Stimulated activated CD4-positive, alpha-beta T cell treated with anti-CD3 and anti-CD28 coated beads, Interleukin-15, amount 100 ng/mL, for 1 hour (primary cell): ENCODE results near the gene MAGI1.

ENCODE experiments used
- DNase-seq, 2 donors: peaks; one replicate each; pipeline ENCODE4 v3.0.0-alpha.2; 2020; ENCODE audit warnings: low read depth in 1 of 2, low spot score in 1 of 2

Gene MAGI1

DNA sequence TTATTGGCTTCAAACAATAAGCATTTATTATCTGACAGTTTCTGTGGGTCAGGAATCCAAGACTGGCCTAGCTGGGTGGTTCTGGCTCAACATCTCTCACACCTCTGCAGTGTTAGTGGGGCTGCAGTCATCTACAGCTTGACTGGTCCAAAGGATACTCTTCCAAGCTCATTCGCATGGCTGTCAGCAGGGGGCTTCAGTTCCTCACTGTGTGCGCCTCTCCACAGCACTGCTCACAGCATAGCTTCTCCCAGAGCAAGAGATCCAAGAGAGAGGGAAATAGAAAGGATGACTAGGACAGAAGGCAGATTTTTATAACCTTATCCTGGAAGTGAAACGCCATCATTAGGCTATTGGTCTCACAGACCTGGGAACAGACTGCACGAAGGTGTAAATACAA lies 64.2 kb downstream of the MAGI1 start:
- DNase-seq = no peak

DNA sequence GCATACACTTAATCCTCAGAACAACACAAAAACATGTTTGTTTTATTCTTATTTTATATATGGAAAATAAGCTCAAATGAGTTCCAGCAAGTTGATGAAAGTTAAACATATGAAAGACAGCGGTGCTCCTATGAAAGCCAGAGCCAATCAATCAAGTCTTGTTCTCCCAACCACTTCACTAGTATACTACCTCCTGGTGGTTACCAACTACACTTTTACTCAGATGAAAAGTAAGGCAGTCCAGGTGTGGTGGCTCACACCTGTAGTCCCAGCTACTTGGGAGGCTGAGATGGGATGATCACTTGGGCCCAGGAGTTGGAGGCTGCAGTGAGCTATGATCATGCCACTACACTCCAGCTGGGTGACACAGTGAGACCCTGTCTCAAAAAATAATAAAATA lies 66.0 kb downstream of the MAGI1 start:
- DNase-seq = no peak

DNA sequence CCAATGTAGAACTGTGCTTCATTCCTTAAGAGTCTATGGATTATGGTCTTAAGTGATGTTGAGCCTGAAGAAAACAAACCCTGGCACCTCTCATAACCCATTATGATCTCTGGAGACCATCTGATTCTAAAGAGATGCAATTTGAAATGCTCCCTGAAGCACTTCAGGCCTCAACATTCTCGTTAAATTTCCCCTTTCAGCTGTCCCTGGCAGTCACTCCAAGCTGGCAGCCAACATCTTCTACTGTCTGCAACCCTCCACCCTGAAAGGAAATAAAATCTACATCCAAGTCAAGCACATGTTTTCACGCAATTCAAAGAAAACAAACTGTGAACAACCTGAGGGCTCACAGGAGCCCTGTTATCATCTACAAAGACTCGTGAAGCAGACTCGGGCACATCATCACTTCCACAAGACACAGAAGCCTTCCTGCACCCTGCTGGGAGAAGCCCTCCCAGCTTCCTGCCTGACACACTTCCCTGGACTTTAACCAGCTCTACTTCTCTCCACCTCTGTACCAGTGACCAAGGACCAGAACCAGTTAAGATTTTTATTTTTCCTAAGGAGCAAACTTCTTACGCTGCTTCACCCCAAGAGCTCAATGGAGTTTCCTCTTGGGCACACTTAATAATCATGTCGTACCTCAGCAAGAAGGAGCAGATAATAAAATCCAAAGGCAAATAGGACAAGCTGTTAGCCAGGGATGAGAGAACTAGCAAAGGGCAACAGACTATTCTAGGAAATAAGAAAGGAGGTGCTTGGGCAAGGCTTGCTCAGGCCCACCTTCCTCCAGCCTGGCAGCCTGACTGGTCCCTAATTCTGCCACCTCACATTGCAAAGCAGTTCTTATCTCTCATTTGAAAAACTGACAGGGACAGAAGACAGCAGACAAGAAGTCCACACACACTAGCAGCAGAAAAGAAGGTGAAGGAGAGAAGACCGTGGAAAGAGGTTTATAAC lies 67.1 kb downstream of the MAGI1 start:
- DNase-seq = no peak

DNA sequence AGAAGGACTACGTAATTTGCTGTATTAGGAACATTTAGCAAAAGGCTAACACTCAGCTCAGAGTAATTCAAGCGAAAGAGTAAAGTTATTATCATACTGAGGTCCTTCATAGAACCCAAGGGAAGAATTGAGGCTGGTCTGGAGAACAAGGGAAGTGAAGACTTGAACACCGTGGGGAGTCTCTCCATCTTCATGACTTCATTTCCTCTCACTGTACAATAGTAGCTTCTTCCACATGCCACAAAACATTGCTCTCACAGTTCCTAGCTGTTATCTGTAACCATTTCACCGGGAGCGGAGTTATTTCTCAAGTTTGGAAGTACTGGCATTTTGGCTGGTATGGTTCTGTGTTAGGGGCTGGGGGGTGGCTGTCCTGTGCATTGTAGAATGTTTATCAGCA lies 69.7 kb downstream of the MAGI1 start:
- no peak for DNase-seq

DNA sequence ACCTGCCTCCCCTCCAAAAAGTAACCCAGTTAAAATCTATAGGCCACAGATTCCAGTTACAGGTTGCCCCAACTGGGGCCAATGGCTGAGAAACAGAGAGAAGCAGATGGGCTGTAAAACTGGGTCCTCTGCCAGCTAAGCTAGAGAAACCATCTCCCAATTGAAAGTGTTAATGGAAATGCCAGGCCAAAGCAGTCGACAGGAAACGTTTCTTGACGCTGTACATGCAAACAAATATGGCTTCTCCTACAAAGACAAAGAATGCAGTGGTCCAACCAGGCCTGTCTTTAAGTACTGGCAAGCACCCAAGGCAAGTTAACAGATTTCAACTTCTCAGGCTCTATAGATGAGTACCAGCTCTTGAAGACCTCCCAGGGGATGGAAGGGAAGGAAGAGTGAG lies 71.3 kb downstream of the MAGI1 start:
- DNase-seq = no peak

DNA sequence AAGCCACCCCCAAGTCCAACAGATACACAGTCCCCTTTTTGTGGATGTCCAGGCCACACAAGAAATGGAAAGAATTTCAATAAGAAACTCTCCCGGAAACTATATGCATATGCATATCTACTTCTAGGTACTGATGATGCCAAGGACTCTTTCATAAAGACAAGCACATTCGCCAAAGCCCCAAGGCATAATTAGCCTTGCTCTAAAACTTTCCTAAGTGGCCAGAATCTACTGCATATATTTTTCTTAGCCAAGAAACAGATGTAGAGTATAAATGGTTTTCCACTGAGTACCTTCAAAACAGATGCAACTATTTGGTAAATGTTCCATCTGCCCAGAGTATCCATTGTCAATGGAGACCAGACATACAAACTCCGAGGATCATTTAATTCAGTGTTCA lies 73.9 kb downstream of the MAGI1 start:
- DNase-seq = no peak

DNA sequence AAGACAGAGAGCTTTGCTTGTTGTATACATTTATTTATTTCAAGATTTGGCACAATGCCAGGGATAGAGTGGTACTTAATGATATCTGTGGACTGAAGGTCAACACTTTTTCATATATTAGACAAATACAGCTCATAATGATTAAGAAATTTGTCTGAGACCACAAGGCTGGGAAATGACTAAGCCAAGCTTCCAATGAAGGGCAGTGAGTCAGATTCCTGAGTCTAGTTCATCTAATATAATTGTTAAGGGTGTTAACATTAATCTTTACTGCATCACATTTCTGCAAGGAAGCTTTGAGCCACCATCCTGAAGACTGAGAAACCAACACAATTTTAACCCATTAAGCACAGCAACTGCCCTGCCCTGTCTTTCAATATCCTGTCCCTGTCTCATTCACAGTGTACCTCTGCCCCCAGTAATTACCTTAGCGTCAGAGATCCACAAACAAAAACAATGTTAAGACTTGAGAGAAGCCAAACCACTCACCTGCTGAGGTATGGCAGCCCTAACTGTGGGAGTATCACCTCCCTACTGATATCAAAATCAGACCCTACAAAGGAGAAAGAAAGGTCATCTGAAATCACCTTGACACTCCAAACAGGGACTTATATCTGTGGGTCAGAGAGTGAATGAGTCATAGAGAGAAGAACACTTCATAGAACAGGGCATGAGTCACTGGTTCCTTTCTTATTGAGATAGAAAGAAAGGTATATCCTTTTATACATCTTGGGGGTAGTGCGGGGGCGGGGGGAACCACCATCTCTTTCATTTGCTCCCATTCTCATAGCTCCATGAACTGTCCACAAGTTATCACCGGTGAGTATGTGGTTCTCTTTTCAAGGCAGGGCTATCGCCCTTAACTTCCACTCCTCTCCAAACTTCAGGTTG lies 74.7 kb downstream of the MAGI1 start:
- peak in 1 of 2 donors; percentile 2 for DNase-seq

DNA sequence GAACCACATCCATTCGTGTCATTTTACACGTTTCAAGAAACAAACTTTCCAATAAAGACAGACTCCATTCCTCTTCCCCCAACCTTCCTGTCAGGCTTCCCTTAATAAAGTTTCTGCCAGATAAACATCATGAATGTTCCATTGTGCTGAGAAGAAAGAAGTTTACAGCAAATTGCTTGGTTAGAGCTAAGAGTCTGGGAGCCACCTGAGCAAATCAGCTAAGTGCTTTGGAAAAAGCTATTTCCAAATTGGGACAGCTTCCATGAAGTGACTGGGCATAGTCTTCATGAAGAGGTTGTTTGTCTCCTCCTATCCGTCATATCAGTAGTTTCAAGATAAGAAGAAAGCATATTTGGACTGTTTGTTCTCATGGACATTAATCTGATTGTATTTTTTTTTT lies 77.0 kb downstream of the MAGI1 start:
- no peak for DNase-seq

DNA sequence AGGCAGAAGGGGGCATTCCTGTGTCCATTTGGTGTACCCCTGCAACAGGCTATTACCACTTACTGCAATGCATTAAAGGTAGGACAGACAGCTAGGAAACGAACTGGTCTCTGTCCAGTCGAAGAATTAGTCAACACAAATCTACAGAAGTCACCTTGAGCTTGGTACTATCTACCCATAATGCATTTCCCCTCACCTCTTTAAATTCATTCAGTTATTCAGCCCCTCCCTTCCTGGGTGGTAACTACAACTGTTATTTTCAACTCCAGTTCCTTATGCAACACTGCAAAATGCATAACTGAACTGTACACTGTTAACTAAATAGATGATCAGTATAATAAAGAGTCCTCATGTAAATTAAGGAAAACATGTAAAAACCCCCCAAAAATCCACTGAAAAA lies 77.6 kb downstream of the MAGI1 start:
- DNase-seq = no peak

DNA sequence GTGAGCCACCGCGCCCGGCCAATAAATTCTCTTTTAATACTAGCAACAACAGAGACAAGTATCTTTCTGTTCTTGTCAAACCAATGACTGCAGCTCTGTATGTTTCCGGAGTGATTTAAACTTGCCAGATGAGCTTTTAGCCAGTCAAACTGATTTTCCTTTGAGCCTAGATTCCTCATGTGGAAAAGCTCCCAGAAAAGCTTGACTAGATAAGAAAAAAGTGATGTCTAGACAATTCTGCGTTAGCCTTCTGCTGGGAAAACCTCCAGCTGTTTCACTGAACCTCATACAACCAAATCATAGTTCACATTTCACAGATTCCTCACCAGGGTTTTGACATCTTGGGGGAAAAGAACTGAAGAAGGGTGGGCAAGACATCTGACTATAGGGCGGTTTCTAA lies 78.6 kb downstream of the MAGI1 start:
- DNase-seq = no peak

DNA sequence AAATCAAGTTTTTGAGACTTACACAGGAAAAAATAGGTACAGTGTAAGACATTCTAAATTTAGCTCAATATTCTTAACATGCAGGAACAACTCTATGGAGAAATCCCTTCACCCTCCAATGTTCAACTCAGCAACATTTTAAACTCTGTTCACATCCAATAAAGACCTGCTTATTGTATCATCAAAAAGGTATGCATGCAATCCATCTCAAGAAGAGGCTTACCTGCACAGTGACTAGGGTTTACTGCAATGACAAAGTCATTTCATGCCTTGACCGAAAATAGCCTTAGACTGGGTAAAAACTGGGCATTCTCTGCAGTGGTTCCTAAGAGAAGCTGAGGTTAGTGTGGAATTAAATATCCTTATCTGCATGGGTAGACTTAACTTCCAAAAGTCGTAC lies 80.5 kb downstream of the MAGI1 start:
- no peak for DNase-seq

DNA sequence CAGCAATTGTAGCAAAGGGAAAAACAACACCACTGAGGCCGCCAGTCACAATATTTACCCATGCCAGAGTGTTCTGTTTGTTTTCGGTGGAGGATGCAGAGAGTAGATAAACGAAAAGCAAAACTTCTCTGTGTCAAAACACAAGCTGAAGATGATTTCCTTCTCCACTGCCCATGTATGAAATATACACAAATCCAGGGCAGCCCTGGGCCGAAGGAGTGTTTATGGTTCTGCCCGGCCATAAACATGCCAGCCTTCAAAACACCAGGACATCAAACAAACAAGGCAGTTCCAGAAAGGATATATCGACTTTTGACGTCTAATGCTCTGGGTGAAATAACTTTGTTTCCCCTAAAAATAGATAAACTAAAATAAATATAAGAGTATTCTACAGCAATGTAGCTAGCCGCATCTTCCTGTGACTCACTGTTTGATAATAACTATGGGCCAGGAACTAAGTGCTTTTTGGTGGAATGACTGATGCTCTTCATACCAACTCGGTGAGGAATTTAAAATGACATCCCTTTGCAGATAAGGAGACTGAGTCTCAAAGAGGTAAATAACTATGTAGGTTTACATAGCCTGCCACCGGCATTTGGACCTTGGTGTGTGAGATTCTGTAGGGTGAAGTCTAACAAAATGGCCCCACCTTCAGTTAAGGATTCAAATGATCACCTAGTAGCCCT lies 82.8 kb downstream of the MAGI1 start:
- no peak for DNase-seq

DNA sequence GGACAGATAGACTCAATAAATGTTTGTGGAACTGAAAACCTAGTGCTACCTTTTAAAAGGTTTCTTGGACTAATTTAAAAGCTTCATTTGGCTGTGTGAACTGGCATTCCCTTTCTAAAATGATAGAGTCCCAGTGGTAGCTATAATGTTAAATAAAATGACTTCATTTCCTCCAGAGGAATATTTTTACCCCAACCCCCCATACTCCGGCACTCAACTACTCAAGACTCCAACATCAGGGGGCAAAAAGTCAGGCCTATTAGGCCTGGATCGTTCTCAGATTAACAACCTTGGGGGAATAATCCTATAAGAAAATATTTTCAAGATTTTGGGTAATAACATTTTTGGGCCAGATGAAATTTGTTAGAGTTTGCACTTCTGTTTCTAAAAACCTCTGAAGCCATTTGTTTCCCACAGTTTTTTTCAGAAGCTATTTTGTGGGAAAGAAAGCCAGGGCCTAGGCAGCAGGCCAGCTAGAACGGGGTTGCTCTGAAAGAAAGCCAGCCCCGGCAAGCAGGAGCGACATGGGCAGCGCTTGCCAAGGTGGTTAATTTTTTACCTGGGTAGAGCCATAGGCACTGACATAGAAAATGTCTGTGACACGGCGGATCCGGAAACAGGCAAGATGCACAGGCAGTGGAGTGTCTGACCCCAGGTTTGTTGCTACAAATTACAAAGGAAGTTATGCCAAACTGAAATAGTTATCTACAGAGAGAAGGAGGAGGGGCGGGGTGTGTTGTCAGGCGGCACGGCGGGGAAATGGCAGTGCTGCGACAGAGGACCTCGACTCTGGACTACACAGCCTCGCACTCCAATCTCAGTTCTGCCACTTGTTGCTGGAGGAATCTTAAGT lies 84.6 kb downstream of the MAGI1 start:
- DNase-seq = no peak

DNA sequence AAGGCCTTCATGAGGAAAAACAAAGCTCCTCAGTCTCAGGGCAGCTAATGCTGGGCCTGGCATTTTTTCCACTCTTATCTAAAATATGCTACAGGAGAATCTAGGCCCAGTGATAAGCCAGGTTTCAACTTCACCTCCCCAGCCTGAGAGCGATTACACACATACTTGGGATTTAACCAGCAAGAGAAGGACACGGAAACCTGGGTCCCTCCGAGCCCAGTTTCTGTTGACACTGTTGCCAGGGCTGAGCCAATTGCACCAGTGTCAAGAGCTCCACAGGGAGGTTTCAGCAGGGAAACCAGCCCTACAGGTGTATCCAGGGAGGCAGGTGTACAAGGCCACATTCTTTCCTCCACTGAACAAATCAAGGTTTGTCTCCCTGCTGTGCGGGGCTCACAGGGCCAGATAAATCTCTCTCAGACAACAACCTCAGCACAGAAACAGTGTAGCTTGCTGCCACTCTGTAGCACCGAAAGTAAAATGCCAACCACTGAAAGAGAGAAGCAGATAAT lies 85.4 kb downstream of the MAGI1 start:
- no peak for DNase-seq

DNA sequence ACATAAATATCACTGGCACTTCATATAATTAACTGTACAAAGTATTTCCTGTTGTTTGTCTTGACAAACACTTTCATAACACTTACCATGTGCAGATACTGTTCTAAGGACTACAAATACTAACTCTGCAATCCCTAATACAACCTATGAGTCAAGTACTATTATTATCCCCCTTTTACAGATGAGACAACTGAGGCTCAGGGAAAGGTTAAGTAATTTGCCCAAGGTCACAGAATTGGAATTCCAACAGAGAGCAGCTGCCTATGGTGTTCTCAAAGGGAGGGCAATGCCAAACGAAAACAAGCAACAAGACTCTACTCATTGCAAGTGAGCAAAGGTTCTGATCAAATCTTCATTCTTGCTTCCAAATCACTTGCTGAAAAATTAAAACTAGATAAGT lies 85.9 kb downstream of the MAGI1 start:
- DNase-seq = no peak

DNA sequence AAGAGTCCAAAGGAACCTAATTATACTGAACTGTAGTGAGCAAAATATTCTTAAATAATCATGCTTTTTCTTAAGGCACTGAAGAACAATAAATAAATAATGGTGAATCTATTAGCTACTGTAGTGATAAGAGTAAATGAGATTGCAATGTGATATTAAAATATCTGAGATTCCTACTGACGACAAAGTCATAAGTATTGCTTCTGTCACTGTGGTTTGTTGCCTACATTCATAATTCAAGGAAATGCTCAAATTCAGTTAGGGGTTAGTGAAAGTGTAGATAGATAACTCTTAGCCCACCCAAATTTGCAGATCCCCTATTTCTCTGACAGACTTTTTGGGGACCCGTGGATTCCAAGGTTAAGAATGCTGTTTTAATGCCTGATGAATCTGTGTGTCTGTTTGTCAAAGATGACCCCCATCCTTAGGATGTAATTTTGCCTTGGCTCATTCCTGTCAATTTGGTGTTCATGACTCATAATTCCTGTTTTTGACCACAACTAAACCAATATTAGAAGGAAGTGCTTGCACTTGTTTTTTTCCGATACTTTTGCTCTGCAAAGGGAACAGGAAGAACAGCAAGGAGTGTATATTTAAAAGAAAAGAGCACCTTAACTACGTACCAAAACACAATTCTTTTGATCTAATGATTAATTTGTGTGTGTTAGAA lies 86.7 kb downstream of the MAGI1 start:
- DNase-seq = no peak

DNA sequence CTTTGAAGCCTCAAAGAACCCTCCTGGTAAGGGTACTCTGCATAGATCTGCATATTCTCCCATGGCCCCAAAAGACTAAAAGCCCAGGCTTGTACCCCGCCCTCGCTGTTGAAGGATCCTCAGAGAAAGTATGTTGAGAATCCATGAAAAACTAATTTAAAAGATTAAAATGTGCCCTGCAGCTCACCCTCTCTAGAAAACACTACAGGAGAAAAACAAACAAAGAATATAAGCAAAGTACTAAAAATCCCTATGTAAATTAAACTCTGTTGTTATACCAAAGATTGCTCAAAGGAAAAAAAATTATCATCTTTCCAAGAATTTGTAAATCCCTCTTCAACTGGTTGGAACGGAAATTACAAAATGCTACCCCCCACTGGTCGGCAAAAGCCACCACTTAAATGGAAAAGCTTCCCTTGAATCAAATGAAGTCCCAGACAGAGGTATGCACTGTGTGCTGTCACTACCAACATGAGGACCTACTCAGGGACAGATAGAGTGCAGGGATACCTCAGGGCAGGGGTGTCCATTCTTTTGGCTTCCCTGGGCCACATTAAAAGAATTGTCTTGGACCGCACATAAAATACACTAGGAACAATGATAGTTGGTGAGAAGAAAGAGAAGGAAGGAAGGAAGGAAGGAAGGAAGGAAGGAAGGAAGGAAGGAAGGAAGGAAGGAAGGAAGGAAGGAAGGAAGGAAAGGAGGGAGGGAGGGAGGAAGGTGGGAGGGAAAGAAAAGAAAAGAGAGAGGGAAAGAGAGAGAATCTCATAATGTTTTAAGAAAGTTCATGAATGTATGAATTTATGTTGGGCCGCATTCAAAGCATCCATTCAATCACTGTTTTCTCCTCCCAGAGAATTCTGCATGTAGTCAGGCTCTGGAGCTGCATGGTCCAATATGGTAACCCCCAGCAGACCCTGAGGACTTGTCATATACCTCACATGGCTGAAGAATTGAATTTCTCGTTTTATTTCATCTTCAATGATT lies 88.1 kb downstream of the MAGI1 start:
- DNase-seq = no peak

DNA sequence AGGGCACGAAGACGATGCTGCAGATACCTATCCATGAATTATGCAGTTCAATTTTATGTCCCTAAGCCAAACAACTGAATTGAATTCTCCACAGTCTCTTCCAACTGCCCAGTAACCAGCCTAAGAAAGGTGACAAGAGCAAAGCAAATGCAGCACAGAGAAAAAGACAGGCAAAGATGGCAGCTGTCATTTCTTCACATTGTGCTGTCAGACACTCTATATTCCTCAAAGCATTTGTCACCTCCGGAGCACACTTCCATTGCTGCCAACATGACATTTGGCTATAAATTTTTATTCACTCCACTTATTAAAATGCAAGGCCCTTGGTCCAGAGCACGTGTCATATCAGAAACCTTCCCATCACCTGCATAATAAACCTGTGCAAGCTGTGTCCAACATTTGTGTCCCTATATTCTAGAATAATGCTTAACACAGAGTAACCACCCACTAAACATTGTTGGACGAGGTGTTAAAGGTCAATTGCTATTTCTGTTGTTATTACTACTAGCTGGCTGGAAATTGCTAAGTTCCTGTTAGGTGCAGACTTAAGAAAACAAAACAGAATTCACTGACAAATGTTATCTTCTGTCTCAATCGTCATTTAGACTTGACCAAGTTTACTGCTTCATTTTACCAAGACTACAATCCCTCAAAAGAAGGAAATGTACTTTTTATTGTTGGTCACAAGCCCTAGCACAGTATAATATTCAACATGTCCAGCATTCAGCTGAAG lies 89.7 kb downstream of the MAGI1 start:
- DNase-seq = no peak
